KOPT-K1 (cell line): ENCODE data around the gene PTCH2.

Source experiments
- H3K27ac ChIP-seq: fragments of 200-600 bp; sonication (generic); 2 replicates; pipeline ENCODE4 v1.5.1; 2016; ENCODE audit warnings: antibody characterized with exemption, mild to moderate bottlenecking, low read depth, low read length; ENCODE audit not compliant: poor library complexity, severe bottlenecking
- H3K36me3 ChIP-seq: fragments of 200-600 bp; sonication (generic); 2 replicates; pipeline ENCODE4 v1.5.1; 2017; ENCODE audit warnings: antibody characterized with exemption, mild to moderate bottlenecking, low read length, moderate library complexity; ENCODE audit not compliant: insufficient read depth
- H3K9me3 ChIP-seq: fragments of 200-600 bp; sonication (generic); 2 replicates; pipeline ENCODE4 v1.5.1; 2017; ENCODE audit warnings: antibody characterized with exemption, low read length, mild to moderate bottlenecking; ENCODE audit not compliant: insufficient read depth, poor library complexity, severe bottlenecking

The PTCH2 gene, protein sequence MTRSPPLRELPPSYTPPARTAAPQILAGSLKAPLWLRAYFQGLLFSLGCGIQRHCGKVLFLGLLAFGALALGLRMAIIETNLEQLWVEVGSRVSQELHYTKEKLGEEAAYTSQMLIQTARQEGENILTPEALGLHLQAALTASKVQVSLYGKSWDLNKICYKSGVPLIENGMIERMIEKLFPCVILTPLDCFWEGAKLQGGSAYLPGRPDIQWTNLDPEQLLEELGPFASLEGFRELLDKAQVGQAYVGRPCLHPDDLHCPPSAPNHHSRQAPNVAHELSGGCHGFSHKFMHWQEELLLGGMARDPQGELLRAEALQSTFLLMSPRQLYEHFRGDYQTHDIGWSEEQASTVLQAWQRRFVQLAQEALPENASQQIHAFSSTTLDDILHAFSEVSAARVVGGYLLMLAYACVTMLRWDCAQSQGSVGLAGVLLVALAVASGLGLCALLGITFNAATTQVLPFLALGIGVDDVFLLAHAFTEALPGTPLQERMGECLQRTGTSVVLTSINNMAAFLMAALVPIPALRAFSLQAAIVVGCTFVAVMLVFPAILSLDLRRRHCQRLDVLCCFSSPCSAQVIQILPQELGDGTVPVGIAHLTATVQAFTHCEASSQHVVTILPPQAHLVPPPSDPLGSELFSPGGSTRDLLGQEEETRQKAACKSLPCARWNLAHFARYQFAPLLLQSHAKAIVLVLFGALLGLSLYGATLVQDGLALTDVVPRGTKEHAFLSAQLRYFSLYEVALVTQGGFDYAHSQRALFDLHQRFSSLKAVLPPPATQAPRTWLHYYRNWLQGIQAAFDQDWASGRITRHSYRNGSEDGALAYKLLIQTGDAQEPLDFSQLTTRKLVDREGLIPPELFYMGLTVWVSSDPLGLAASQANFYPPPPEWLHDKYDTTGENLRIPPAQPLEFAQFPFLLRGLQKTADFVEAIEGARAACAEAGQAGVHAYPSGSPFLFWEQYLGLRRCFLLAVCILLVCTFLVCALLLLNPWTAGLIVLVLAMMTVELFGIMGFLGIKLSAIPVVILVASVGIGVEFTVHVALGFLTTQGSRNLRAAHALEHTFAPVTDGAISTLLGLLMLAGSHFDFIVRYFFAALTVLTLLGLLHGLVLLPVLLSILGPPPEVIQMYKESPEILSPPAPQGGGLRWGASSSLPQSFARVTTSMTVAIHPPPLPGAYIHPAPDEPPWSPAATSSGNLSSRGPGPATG

DNA sequence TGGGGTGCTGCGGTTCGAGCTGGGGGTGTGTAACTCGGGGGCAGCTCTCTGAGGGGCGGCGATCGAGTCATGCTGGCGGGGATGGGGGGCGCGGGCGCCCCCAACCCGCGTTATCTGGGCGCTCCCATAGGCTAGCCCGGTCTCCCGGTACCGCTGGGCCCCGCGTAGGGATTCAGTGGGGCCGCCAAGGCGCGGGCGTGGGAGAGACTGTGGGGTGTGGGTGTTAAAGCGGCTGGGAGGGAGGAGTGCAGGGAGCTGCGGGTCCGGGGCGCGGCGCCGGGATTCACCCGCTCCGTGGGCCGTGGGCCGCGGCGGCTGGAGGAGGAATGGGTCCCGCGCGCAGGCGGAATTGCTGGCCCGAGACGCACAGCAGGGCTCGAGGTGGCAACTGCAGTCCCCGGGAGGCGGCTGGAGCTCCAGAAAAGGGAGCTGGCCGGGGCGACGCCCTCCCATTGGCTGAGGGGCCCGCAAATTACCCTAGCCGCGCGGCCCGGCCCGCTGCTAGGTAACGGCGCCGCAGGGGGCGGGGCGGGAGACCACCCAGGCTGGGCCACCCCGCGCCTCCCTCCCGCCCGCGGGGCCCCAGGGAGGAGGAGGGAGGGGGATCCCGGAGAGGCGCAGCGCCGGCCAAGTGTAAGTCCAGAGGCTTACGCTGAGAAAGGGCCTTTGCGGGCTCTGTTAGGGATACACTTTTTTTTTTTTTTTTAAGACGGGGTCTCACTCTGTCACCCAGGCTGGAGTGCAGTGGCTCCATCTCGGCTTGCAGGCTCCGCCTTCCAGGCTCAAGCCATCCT, at the start of gene PTCH2:
Gene PTCH2 (minus strand): TSS at position 392 of the 794 bp plus-strand sequence. CDS start 321 bp downstream, at position 71.
- Histone ChIP-seq H3K27ac (no peak within 1 kb of the TSS), H3K9me3 (no peaks in the 10 kb centered on the region), H3K36me3 (no peaks in the 10 kb centered on the region)

DNA sequence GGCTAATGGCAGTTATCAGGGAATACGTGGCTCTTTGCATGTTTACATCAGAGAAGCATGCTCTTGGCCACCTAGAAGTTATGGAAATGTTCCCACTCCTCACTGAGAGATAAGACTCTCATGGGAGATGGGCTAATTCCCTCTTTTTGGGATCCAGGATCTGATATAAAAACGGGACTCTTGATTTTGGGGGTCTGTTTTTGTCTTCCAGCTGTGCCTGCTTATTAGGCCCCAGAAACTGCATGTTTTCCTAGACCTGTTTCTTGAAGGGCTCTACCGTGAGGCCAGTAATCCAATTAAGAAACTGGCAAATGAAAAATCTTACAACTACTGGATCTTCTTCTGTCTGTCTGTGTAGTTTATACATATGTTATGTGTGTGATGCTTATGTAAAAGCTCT, 47.0 kb upstream of the PTCH2 start:
- H3K27ac ChIP-seq, result no peak overlapping the region
- H3K36me3 ChIP-seq, result peaks cover 79% of the 10 kb centered on the region
- peaks cover 59% of the 10 kb centered on the region for H3K9me3 ChIP-seq

DNA sequence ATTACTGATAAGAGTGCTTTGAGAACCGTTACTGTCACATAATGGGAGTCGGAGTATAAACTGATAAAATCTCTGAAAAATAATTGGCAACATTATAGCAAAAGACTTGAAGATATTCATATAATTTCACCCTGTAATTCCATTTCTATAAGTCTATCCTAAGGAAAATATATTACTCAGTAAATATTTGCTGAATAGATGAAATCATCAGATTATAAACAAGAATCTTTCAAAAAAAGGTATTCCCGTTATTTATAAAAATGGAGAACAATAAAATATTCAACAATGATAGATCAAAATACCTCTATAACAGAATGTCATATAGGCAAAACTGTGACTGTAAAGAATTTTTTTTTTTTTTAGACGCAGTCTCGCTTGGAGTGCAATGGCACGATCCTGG, 42.4 kb upstream of the PTCH2 start:
- no peak overlapping the region for H3K27ac ChIP-seq
- H3K9me3 ChIP-seq, result peaks cover 61% of the 10 kb centered on the region
- peaks cover 69% of the 10 kb centered on the region for H3K36me3 ChIP-seq

DNA sequence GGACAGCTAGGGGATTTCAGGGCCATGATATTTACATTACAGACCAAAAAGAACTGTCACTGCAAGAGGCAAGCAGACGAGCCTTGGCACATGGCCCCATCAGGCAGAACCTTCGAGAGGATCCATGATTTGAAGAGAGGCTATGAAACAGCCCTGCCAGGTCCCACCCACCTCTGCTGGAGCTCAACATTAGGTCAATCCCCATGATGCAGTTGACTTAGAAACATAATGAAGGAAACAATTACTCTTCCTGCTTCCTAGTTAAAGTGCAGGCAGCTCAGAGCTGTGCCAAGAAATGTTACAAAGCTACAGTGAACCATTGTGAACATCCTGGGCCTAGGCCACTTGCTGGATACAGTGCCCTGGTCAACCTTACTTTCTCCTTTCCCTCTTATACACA, 41.7 kb upstream of the PTCH2 start:
- peaks cover 66% of the 10 kb centered on the region for H3K36me3 ChIP-seq
- H3K9me3 ChIP-seq, result peaks cover 55% of the 10 kb centered on the region

DNA sequence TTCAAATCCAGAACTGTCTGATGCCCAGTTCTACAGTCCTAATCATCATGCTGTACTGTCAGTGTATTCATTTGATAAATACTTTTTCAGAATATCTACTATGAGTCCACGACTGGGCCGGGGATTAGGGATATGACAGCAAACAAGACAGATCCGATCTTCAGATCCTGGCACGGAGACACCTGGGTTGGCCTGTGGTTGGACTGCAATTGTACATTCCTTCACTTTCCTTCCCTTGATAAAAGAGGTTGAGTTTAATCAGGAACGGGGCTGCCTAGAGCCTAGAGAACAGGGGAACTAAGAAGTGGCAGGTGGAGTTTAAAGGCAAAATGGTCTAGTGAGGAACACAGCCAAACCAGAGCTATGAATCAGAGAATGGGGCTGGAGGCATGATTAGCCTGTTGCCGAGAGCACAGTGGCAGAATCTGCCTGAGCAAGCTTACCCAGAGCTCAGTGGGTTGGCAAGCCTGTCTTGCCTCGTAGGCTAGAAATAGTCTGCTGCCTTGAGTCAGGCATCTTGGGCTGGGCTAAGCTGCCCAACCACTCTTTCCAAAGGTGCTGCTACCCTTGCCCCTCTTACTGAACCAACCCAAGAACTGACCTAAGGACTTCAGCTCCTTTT, 38.1 kb upstream of the PTCH2 start:
- Histone ChIP-seq H3K27ac (no peak overlapping the region), H3K9me3 (peaks cover 19% of the 10 kb centered on the region), H3K36me3 (peaks cover 58% of the 10 kb centered on the region)

More for the DNA sequence above, 41.7 kb upstream of the PTCH2 start:
- no peak overlapping the region for H3K27ac ChIP-seq

DNA sequence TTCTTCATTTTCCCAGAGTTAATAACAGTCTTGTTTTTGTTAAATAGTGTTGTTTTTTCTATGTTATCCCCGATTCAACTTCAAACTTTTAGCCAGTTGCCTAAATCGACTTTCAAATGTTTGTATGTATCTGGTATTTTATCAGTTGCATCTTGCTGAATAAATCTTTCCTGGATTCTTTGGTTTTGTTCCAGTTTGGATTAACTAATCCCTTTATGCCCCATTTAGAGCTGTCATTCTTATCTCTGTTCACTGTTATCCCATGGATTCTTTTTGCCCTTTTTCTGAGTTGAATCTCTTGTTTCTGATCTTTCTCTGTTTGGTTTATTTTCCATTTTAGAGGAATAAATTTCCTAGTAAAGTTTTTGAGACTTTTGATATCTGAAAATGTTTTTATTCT, 31.1 kb upstream of the PTCH2 start:
- Histone ChIP-seq H3K27ac (no peak overlapping the region), H3K36me3 (peaks cover 75% of the 10 kb centered on the region), H3K9me3 (no peaks in the 10 kb centered on the region)

DNA sequence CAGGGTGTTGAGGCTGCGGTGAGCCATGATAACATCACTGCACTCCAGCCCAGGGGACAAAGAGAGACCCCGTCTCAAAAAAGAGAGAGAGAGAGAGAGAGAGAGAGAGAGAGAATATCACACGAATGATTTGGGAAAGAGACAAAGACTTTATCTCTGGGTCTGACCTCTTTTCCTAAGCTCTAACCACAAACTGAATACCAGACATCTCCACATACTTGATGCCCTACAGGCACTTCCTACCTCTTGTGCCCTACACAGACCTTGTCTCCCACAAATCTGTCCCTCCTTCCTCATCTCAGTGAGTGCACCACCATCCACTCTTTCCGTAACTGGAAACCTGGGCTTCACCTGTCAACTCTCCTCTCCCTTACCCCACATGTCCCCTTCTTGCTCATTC, 27.0 kb upstream of the PTCH2 start:
- no peak overlapping the region for H3K27ac ChIP-seq
- no peaks in the 10 kb centered on the region for H3K9me3 ChIP-seq
- H3K36me3 ChIP-seq, result peaks cover 80% of the 10 kb centered on the region

DNA sequence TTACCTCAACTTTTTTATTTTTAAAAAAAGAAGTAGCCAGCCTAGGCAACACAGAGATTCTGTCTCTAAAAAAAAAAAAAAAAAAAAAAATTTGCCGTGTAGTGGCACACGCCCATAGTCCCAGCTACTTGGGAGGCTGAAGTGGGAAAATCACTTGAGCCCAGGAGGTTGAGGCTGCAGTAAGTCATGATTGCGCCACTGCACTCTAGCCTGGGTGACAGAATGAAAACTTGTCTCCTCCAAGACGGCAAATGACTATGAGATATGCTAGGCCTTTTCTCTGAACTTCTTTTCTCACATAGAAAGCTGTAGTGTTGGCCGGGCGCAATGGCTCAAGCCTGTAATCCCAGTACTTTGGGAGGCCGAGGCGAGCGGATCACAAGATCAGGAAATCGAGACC, 24.7 kb upstream of the PTCH2 start:
- Histone ChIP-seq H3K9me3 (no peaks in the 10 kb centered on the region), H3K36me3 (peaks cover 68% of the 10 kb centered on the region), H3K27ac (no peak overlapping the region)

DNA sequence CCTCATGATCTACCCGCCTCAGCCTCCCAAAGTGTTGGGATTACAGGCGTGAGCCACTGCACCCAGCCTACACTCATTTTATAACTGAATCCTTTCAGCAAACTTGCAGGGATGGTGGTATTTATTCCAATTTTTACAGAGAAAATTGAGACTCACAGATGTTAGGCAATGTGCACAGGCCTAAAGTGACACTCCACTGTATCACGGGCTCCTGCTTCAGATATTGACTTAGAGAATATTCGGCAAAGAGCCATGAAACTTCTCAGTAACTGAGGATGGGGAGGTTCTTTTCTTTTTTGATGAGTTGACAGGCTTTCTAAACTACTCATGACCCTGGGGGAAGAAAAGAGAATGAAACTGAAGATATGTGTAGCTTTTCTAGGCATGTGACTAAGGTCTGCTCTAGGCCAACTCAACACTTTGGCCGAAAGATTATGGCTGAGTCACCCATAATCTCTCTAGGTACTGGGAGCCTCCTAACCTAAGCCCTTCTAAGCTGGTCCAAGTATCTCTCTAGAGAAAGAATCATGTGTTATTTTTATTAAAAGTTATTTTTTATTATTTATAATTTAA, 19.9 kb upstream of the PTCH2 start:
- Histone ChIP-seq H3K27ac (no peak overlapping the region), H3K36me3 (peaks cover 42% of the 10 kb centered on the region), H3K9me3 (no peaks in the 10 kb centered on the region)

DNA sequence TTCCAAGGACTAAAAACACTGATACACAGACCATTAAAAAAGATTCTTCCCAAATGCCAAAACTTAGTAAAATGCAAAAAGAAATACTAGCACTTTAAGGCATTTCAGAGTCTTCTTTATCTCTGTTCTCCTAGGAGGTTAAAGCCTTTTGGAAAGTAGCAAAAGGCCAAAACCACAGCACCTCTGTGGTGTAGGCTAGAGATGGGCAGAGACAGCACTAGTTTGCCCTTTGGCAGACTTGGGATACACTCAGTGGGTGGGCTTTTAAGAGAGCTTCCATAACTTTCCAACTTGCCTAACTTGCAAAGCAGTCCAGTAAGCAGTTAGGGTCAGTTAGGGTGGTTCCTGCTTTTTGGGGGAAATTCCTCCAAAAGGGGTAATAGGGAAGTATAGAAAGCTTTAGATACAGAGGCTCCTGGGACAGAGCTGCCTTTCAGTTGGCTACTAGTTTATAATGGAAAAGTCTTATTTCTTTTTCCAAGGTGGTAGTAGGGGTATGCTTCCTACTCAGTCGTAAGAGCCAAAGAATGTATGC, 17.9 kb upstream of the PTCH2 start:
- no peaks in the 10 kb centered on the region for H3K9me3 ChIP-seq
- peaks cover 41% of the 10 kb centered on the region for H3K36me3 ChIP-seq
- H3K27ac ChIP-seq, result no peak overlapping the region

DNA sequence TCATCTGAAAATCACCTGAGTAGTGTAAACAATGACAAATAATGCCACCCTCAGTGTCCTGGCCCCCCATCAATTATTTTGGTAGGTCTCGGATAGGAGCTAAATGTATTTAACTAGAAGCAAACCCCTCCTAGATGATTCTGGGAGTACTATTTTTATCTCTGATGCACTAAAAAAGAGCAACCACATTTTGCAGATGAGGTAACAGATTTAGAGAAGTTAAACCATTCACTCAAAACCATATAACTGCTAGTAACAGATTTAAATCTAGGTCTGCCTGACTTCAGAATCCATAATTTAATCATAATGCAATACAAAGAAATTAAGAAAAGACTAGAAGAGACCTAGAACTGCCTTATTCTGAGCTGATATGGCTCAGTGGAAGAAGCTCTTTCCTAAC, 17.3 kb upstream of the PTCH2 start:
- peaks cover 43% of the 10 kb centered on the region for H3K36me3 ChIP-seq
- H3K27ac ChIP-seq, result no peak overlapping the region
- H3K9me3 ChIP-seq, result no peaks in the 10 kb centered on the region

DNA sequence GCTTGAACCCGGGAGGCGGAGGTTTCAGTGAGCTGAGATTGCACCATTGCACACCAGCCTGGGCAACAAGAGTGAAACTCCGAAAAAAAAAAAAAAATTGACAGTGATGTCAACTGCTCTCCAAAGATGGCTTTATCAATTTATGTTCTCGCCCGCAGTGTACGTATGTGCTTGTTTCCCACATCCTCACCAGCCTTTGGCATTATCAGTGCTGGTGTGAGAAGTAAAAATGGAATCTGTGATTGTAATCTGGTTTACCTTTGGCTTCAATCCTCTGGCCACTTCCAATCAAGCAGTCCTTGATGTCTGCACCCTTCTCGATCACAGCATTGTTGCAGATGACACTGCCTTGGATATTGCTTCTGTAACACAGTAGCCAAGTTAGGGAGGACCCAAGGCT, 14.4 kb upstream of the PTCH2 start:
- Histone ChIP-seq H3K27ac (no peak overlapping the region), H3K9me3 (no peaks in the 10 kb centered on the region), H3K36me3 (peaks cover 43% of the 10 kb centered on the region)

DNA sequence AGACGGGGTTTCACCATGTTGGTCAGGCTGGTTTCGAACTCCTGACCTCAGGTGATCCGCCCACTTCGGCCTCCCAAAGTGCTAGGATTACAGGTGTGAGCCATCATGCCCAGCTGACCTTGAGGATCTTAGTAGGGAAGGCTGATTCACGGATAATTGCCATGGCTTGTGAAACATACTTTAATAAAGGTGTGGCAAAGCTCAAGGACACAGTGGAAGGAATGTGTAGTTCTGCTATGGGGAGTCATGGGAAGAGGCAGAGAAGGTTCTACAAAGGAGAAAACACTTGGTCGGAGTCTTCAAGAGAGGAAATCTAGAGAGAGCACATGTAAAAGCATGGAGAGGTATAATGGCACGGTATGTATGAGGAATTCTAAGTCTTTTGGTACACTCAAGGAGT, 12.7 kb upstream of the PTCH2 start:
- no peaks in the 10 kb centered on the region for H3K9me3 ChIP-seq
- H3K36me3 ChIP-seq, result peaks cover 40% of the 10 kb centered on the region; the same call in 1 of the 2 replicates
- H3K27ac ChIP-seq, result no peak overlapping the region
